Nephron progenitor cell (in vitro differentiated cells): Measurements from ENCODE around the gene FXYD2.

Experiments
- DNase-seq: peaks from one replicate; pipeline ENCODE4 v3.0.0; 2021
- H3K27ac Mint-ChIP-seq: 2 replicates; pipeline ENCODE4 v1.8.0; 2021; ENCODE audit warnings: mild to moderate bottlenecking, moderate library complexity, mixed read lengths
- H3K27me3 Mint-ChIP-seq: 2 replicates; pipeline ENCODE4 v1.8.0; 2021; ENCODE audit warnings: mild to moderate bottlenecking, low read depth, mixed read lengths; ENCODE audit not compliant: poor library complexity
- H3K36me3 Mint-ChIP-seq: 2 replicates; pipeline ENCODE4 v1.8.0; 2021; ENCODE audit warnings: low read depth, mixed read lengths
- H3K4me1 Mint-ChIP-seq: 2 replicates; pipeline ENCODE4 v1.8.0; 2021; ENCODE audit warnings: mixed read lengths
- H3K4me3 Mint-ChIP-seq: 2 replicates; pipeline ENCODE4 v1.8.0; 2021; ENCODE audit warnings: mild to moderate bottlenecking, moderate library complexity, mixed read lengths
- H3K9me3 Mint-ChIP-seq: 2 replicates; pipeline ENCODE4 v1.8.0; 2021; ENCODE audit warnings: mild to moderate bottlenecking, moderate library complexity, mixed read lengths
- TF ChIP-seq, protein P1 (sequence below): fragments of 200-600 bp; sonication (generic); IDR thresholded peaks from 2 replicates; pipeline ENCODE4 v1.5.0; 2021; ENCODE audit warnings: antibody characterized with exemption

Gene FXYD2

DNA sequence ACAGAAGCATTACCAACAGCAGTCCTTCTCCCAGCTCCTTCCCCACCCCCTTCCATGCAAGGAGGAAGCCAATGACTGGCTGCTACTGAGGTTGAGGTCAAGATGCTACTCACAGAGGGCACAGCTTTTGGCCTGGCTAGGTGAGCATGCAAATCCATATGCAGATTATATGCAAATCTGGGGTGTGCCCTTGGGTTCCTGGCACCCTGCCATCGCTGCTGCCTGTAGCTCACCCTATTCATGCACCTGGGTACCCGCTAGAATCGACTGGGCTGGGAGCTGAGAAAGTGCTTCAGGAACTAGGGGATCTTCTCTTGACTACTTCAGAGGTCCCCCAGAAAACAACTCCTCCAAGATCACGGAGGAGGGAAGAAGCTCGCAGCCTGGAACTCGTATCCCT lies 31.6 kb downstream of the FXYD2 start:
- H3K27ac Mint-ChIP-seq = peak overlapping the region; percentile 83
- no peaks in the 10 kb centered on the region for H3K36me3 Mint-ChIP-seq
- no peak for DNase-seq
- peaks cover 18% of the 10 kb centered on the region for H3K4me1 Mint-ChIP-seq
- no peaks in the 10 kb centered on the region for H3K9me3 Mint-ChIP-seq
- TF ChIP-seq, protein P1, sequence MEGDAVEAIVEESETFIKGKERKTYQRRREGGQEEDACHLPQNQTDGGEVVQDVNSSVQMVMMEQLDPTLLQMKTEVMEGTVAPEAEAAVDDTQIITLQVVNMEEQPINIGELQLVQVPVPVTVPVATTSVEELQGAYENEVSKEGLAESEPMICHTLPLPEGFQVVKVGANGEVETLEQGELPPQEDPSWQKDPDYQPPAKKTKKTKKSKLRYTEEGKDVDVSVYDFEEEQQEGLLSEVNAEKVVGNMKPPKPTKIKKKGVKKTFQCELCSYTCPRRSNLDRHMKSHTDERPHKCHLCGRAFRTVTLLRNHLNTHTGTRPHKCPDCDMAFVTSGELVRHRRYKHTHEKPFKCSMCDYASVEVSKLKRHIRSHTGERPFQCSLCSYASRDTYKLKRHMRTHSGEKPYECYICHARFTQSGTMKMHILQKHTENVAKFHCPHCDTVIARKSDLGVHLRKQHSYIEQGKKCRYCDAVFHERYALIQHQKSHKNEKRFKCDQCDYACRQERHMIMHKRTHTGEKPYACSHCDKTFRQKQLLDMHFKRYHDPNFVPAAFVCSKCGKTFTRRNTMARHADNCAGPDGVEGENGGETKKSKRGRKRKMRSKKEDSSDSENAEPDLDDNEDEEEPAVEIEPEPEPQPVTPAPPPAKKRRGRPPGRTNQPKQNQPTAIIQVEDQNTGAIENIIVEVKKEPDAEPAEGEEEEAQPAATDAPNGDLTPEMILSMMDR = no peak
- no peak overlapping the region for H3K4me3 Mint-ChIP-seq
- peaks cover 96% of the 10 kb centered on the region for H3K27me3 Mint-ChIP-seq

DNA sequence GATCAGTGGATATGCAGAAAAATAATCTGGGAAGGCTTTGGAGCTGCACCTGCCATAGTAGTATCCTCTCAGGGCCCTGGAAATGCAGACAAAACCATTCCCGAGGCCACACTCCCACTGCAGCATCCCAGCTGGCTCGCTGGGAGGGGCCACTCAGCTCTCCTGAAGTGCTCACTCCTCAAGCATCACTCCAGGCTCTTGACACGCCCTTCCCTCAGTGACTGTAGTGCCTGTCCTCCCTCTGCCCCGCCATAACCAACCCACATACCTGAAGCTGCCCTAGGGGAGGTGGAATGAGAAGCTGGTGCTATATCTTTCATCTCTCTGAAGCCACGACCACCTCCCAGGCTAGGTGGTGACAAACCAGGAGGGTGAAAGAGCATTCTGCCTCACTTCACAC lies 32.3 kb downstream of the FXYD2 start:
- TF ChIP-seq, protein P1 = no peak
- H3K27ac Mint-ChIP-seq = no peak overlapping the region
- H3K4me1 Mint-ChIP-seq = peaks cover 13% of the 10 kb centered on the region
- no peak for DNase-seq
- H3K27me3 Mint-ChIP-seq = peaks cover 96% of the 10 kb centered on the region
- no peak overlapping the region for H3K4me3 Mint-ChIP-seq
- no peaks in the 10 kb centered on the region for H3K9me3 Mint-ChIP-seq
- no peaks in the 10 kb centered on the region for H3K36me3 Mint-ChIP-seq

DNA sequence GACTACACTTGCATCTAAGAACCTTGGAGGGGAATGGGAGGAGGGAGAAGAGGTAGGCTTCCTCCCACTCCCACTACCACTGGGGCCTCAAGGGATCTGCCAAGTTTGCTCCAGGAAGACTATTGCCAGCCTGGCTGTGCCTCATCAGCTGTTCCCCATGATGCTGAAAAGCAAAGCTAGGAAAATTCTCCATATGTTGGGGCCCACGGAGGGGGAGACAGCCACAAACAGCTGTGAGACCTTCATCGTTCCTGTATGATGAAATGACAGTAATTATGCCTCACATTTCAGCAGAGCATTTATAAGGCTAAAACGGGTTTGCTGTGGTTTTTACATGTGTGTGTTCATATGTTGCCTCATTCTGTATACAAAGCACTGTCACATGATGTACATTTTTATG lies 34.3 kb downstream of the FXYD2 start:
- Mint-ChIP-seq H3K9me3 (no peaks in the 10 kb centered on the region), H3K4me3 (no peak overlapping the region), H3K4me1 (peaks cover 23% of the 10 kb centered on the region), H3K27me3 (peaks cover 94% of the 10 kb centered on the region), H3K27ac (no peak overlapping the region), H3K36me3 (no peaks in the 10 kb centered on the region)
- DNase-seq = no peak
- TF ChIP-seq, protein P1 = no peak

DNA sequence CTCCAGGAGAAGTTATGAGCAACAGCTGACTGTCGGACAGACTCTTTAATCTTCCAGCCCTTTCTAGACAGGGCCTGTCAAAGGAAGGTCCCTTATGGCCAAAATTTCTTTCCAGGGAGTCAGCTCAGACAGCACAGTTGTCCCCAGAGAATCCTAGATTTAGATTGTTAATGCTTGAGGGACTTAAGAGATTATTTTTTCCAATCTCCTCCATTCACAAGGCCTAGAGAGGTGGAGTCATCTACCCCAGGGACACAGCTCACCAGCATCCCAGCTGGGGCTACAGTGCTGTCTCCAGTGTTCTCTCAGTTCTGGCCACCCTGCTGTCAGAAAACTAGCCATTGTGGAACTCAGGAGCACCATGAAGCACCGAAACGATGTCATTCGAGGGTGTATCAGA lies 35.3 kb downstream of the FXYD2 start:
- peaks cover 22% of the 10 kb centered on the region for H3K4me1 Mint-ChIP-seq
- peaks cover 89% of the 10 kb centered on the region for H3K27me3 Mint-ChIP-seq
- H3K27ac Mint-ChIP-seq = no peak overlapping the region
- H3K4me3 Mint-ChIP-seq = no peak overlapping the region
- DNase-seq = no peak
- no peaks in the 10 kb centered on the region for H3K9me3 Mint-ChIP-seq
- H3K36me3 Mint-ChIP-seq = no peaks in the 10 kb centered on the region
- TF ChIP-seq, protein P1 = no peak

DNA sequence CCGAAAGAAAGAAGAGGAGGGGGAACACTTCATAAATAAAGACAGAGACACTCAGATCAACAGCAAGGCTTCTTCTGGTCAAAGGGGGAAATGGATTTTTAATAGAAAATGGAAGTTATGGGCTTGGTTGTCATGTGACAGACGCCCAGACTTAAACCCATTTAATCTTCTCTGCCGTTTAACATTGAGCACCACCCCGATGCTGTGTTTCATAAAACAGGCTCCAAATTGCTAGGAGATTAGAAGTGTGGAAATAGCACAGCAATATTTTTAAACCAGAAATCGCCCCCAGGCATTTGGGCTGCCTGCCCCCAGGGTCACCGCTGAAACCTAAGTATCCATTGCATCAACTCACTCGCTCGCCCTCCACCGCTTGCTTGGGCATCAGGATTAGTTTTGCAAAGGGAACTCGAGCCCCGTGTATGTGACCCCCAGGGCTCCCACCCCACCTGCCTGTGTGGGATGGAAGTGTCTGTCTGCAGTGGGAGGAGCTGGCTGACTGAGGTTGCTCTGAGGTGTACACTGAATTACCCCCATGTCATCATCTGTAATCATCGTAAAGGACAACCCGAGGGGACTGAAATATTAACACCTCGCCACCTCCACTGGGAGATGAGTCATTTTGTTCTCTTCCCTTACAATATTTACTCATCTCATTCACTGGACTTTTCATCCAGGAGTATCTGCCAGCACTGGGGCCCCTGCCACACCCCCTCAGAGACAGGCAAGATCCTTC lies 38.2 kb downstream of the FXYD2 start:
- Mint-ChIP-seq H3K9me3 (no peaks in the 10 kb centered on the region), H3K27ac (no peak overlapping the region), H3K27me3 (peaks cover 86% of the 10 kb centered on the region), H3K36me3 (no peaks in the 10 kb centered on the region), H3K4me3 (no peak overlapping the region), H3K4me1 (peaks cover 30% of the 10 kb centered on the region)
- DNase-seq = peak; percentile 23
- TF ChIP-seq, protein P1 = no peak

DNA sequence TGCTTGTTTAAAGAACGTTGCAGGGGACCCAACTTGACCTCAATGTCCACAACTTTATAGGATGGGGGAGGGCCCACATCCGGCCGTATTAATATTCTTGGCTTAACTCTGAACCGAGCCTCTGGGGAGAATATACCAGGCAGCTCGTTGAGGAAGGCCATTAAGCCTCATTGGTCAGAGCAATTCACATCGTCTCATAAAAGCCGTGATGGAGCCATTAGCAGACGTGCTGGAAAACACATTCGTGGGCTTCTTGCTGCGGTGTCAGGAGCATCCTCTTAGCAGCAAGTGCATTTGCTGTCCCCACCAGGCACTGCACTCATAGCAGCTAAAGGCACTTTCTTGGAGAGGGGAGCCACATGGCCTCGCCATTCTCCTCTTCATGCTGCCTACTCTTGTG lies 42.4 kb downstream of the FXYD2 start:
- H3K36me3 Mint-ChIP-seq = no peaks in the 10 kb centered on the region
- H3K27me3 Mint-ChIP-seq = peaks cover 81% of the 10 kb centered on the region
- H3K4me1 Mint-ChIP-seq = peaks cover 30% of the 10 kb centered on the region
- TF ChIP-seq, protein P1 = no peak
- H3K9me3 Mint-ChIP-seq = no peaks in the 10 kb centered on the region
- H3K27ac Mint-ChIP-seq = no peak overlapping the region
- no peak for DNase-seq
- H3K4me3 Mint-ChIP-seq = no peak overlapping the region
